ENCODE data around the gene SAMD8.

The SAMD8 gene

GRCh38 chr10:75086278-75086934 lies 25.1 kb upstream of the SAMD8 start:
- Histone ChIP-seq H3K27me3 (ENCODE audit: control insufficient read depth, insufficient read depth, low read length) (peaks cover 41% of the 10 kb centered on the region; the same call in 1 of the 2 replicates), H3K9ac (ENCODE audit: low read length) (no peak overlapping the region), H3K4me3 (ENCODE audit: low read depth, low read length) (no peak overlapping the region), H3K36me3 (ENCODE audit: control insufficient read depth, insufficient read depth, low read length) (no peaks in the 10 kb centered on the region), H3K9me3 (ENCODE audit: control insufficient read depth, insufficient read depth, low read depth, low read length) (peaks cover 5% of the 10 kb centered on the region), H3K4me1 (ENCODE audit: control insufficient read depth, insufficient read depth, low read length) (peaks cover 28% of the 10 kb centered on the region), H3K27ac (ENCODE audit: low read depth, low read length) (no peak overlapping the region)

GRCh38 chr10:75088640-75089039 lies 22.8 kb upstream of the SAMD8 start:
- H3K9me3 ChIP-seq (ENCODE audit: control insufficient read depth, insufficient read depth, low read depth, low read length): no peaks in the 10 kb centered on the region
- no peak overlapping the region for H3K9ac ChIP-seq (ENCODE audit: low read length)
- H3K27ac ChIP-seq (ENCODE audit: low read depth, low read length): no peak overlapping the region
- peaks cover 28% of the 10 kb centered on the region for H3K4me1 ChIP-seq (ENCODE audit: control insufficient read depth, insufficient read depth, low read length)
- H3K27me3 ChIP-seq (ENCODE audit: control insufficient read depth, insufficient read depth, low read length): peaks cover 23% of the 10 kb centered on the region; the same call in 1 of the 2 replicates
- H3K4me3 ChIP-seq (ENCODE audit: low read depth, low read length): no peak overlapping the region
- H3K36me3 ChIP-seq (ENCODE audit: control insufficient read depth, insufficient read depth, low read length): no peaks in the 10 kb centered on the region

DNA sequence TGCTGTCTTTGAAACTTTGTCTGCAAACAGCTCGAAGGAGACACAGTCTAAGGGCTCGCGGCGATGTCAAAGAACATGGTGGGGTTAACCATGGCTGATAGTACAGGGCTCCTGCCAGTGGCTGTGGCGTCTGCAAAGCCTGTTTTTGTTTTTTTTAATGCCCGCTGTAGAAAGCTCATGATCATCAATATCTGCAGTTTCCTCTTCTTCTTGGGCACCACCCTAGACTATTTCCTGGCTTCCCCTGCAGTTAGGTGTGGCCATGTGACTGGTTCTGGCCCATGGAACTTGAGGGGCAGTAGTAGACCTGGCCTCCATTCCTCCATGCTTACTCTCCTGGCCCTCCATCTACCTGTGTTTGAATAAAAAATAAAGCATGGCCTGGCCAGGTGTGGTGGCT lies 21.8 kb upstream of the SAMD8 start:
- H3K36me3 ChIP-seq (ENCODE audit: control insufficient read depth, insufficient read depth, low read length): no peaks in the 10 kb centered on the region
- peaks cover 21% of the 10 kb centered on the region for H3K4me1 ChIP-seq (ENCODE audit: control insufficient read depth, insufficient read depth, low read length)
- no peak overlapping the region for H3K9ac ChIP-seq (ENCODE audit: low read length)
- no peak overlapping the region for H3K27ac ChIP-seq (ENCODE audit: low read depth, low read length)
- H3K9me3 ChIP-seq (ENCODE audit: control insufficient read depth, insufficient read depth, low read depth, low read length): no peaks in the 10 kb centered on the region
- no peak overlapping the region for H3K4me3 ChIP-seq (ENCODE audit: low read depth, low read length)
- H3K27me3 ChIP-seq (ENCODE audit: control insufficient read depth, insufficient read depth, low read length): peaks cover 23% of the 10 kb centered on the region; the same call in 1 of the 2 replicates

DNA sequence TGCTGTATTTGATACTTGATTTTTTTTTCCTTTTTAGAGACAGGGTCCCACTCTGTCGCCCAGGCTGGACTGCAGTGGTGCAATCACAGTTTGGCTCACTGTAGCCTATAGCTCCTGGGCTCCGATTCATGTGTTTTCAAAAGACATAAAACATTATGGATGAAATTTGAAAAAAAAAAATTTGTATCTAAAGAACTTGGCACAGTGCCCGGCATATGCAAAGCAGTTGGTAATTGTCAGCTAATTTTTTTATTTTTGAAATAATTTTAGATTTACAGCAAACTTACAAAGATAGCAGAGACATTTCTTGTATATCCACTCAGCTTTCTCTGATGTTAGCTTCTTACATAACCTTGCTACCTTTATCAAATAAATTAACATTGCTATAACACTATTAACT lies 20.3 kb upstream of the SAMD8 start:
- Histone ChIP-seq H3K27ac (ENCODE audit: low read depth, low read length) (no peak overlapping the region), H3K9me3 (ENCODE audit: control insufficient read depth, insufficient read depth, low read depth, low read length) (no peaks in the 10 kb centered on the region), H3K9ac (ENCODE audit: low read length) (no peak overlapping the region)

GRCh38 chr10:75094465-75094864 lies 17.0 kb upstream of the SAMD8 start:
- H3K4me1 ChIP-seq (ENCODE audit: control insufficient read depth, insufficient read depth, low read length): no peaks in the 10 kb centered on the region
- no peak overlapping the region for H3K4me3 ChIP-seq (ENCODE audit: low read depth, low read length)
- no peak overlapping the region for H3K27ac ChIP-seq (ENCODE audit: low read depth, low read length)
- H3K36me3 ChIP-seq (ENCODE audit: control insufficient read depth, insufficient read depth, low read length): no peaks in the 10 kb centered on the region
- H3K9ac ChIP-seq (ENCODE audit: low read length): no peak overlapping the region
- peaks cover 2% of the 10 kb centered on the region; the same call in 1 of the 2 replicates for H3K27me3 ChIP-seq (ENCODE audit: control insufficient read depth, insufficient read depth, low read length)
- H3K9me3 ChIP-seq (ENCODE audit: control insufficient read depth, insufficient read depth, low read depth, low read length): no peaks in the 10 kb centered on the region

More for the DNA sequence above, 20.3 kb upstream of the SAMD8 start:
- peaks cover 15% of the 10 kb centered on the region for H3K4me1 ChIP-seq (ENCODE audit: control insufficient read depth, insufficient read depth, low read length)
- H3K4me3 ChIP-seq (ENCODE audit: low read depth, low read length): no peak overlapping the region
- no peaks in the 10 kb centered on the region for H3K36me3 ChIP-seq (ENCODE audit: control insufficient read depth, insufficient read depth, low read length)
- peaks cover 14% of the 10 kb centered on the region; the same call in 1 of the 2 replicates for H3K27me3 ChIP-seq (ENCODE audit: control insufficient read depth, insufficient read depth, low read length)

DNA sequence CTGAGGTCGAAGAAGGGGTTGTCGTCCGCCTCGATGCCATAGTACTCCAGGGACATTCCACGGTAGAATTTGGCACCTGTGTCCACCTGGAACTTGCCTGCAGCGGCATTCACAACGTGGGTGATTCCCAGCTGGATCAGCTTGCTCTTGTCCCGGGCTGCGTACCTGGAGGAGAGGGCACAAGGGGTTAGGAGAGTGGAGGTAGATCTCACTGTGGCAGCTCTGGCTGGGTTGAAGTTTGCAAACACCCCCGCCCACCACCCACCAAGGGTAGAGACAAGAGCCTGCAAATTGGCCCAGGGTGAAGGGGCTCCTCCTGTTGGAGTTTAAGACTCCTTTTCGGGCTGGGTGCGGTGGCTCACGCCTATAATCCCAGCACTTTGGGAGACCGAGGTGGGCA lies 15.8 kb upstream of the SAMD8 start:
- H3K9ac ChIP-seq (ENCODE audit: low read length): no peak overlapping the region
- no peaks in the 10 kb centered on the region for H3K9me3 ChIP-seq (ENCODE audit: control insufficient read depth, insufficient read depth, low read depth, low read length)
- no peaks in the 10 kb centered on the region for H3K36me3 ChIP-seq (ENCODE audit: control insufficient read depth, insufficient read depth, low read length)
- H3K4me1 ChIP-seq (ENCODE audit: control insufficient read depth, insufficient read depth, low read length): peaks cover 6% of the 10 kb centered on the region
- H3K4me3 ChIP-seq (ENCODE audit: low read depth, low read length): no peak overlapping the region
- no peak overlapping the region for H3K27ac ChIP-seq (ENCODE audit: low read depth, low read length)
- H3K27me3 ChIP-seq (ENCODE audit: control insufficient read depth, insufficient read depth, low read length): peaks cover 2% of the 10 kb centered on the region; the same call in 1 of the 2 replicates

GRCh38 chr10:75096749-75097148 lies 14.7 kb upstream of the SAMD8 start:
- Histone ChIP-seq H3K27ac (ENCODE audit: low read depth, low read length) (no peak overlapping the region), H3K4me3 (ENCODE audit: low read depth, low read length) (no peak overlapping the region), H3K4me1 (ENCODE audit: control insufficient read depth, insufficient read depth, low read length) (peaks cover 11% of the 10 kb centered on the region), H3K9ac (ENCODE audit: low read length) (no peak overlapping the region), H3K27me3 (ENCODE audit: control insufficient read depth, insufficient read depth, low read length) (peaks cover 2% of the 10 kb centered on the region; the same call in 1 of the 2 replicates), H3K36me3 (ENCODE audit: control insufficient read depth, insufficient read depth, low read length) (no peaks in the 10 kb centered on the region), H3K9me3 (ENCODE audit: control insufficient read depth, insufficient read depth, low read depth, low read length) (no peaks in the 10 kb centered on the region)

DNA sequence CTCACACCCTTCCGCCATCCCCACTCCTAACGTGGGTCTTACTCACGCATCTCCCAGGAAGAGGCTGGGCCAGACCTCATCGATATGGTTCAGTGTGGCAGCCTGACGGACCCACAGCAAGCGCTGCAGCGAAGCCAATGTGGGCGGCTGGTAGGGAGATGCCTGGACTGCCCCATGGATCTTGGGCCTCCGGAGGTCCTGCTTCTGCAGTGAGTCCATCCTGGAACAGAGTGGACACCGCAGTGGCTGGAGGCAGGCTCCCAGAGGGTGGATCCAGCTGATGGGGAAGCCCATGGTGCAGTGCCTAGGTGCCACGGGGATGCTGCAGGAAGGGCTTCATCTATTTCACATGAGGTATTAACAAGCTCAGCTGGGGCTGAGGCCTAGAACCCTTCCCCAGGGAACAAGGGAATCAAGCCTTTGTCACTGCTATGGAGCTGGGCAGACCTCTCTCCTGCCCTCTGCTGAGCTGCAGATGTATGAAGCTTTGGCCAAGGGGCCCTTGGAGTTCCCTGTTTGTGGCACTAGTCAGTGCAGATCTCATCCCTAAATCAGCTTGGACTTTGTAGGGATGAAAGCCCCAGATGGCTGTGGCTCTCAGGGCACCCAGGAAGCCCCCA lies 13.7 kb upstream of the SAMD8 start:
- Histone ChIP-seq H3K4me1 (ENCODE audit: control insufficient read depth, insufficient read depth, low read length) (peaks cover 11% of the 10 kb centered on the region), H3K27ac (ENCODE audit: low read depth, low read length) (no peak overlapping the region), H3K27me3 (ENCODE audit: control insufficient read depth, insufficient read depth, low read length) (peaks cover 2% of the 10 kb centered on the region; the same call in 1 of the 2 replicates), H3K9ac (ENCODE audit: low read length) (no peak overlapping the region), H3K36me3 (ENCODE audit: control insufficient read depth, insufficient read depth, low read length) (no peaks in the 10 kb centered on the region), H3K4me3 (ENCODE audit: low read depth, low read length) (no peak overlapping the region), H3K9me3 (ENCODE audit: control insufficient read depth, insufficient read depth, low read depth, low read length) (no peaks in the 10 kb centered on the region)

GRCh38 chr10:75098902-75099673 lies 12.4 kb upstream of the SAMD8 start:
- Histone ChIP-seq H3K27ac (ENCODE audit: low read depth, low read length) (no peak overlapping the region), H3K9me3 (ENCODE audit: control insufficient read depth, insufficient read depth, low read depth, low read length) (no peaks in the 10 kb centered on the region), H3K4me3 (ENCODE audit: low read depth, low read length) (no peak overlapping the region), H3K27me3 (ENCODE audit: control insufficient read depth, insufficient read depth, low read length) (peaks cover 2% of the 10 kb centered on the region; the same call in 1 of the 2 replicates), H3K4me1 (ENCODE audit: control insufficient read depth, insufficient read depth, low read length) (peaks cover 11% of the 10 kb centered on the region), H3K36me3 (ENCODE audit: control insufficient read depth, insufficient read depth, low read length) (no peaks in the 10 kb centered on the region), H3K9ac (ENCODE audit: low read length) (no peak overlapping the region)

- Histone ChIP-seq H3K4me3 (ENCODE audit: low read depth, low read length) (0 out of 2 replicates have a peak overlapping the region, but pooled peaks have one; percentile 1), H3K36me3 (ENCODE audit: control insufficient read depth, insufficient read depth, low read length) (no peaks in the 10 kb centered on the region), H3K27me3 (ENCODE audit: control insufficient read depth, insufficient read depth, low read length) (no peaks in the 10 kb centered on the region), H3K9ac (ENCODE audit: low read length) (no peak overlapping the region), H3K4me1 (ENCODE audit: control insufficient read depth, insufficient read depth, low read length) (peaks cover 18% of the 10 kb centered on the region), H3K9me3 (ENCODE audit: control insufficient read depth, insufficient read depth, low read depth, low read length) (no peaks in the 10 kb centered on the region), H3K27ac (ENCODE audit: low read depth, low read length) (no peak overlapping the region)
Observed at GRCh38 chr10:75099952-75100763, 11.3 kb upstream of the SAMD8 start.
